Testis (tissue), 3 donors: ENCODE data around the gene DUSP8. TPM values are rescaled to one million over a fixed set of nuclear protein-coding genes. Genes with fewer than 3 reads are reported as not detected.

Source experiments
- DNase-seq: peaks from one replicate; pipeline ENCODE4 v3.0.0-alpha.2; 2019
- H3K27ac ChIP-seq, 2 donors: fragments of 200-600 bp; sonication (generic); one replicate each; pipeline ENCODE4 v1.5.1; 2019
- H3K27me3 ChIP-seq: fragments of 200-600 bp; sonication (generic); one replicate; pipeline ENCODE4 v1.5.1; 2019
- H3K36me3 ChIP-seq: fragments of 200-600 bp; sonication (generic); one replicate; pipeline ENCODE4 v1.5.1; 2017; ENCODE audit warnings: low read depth; ENCODE audit errors: missing control alignments
- H3K4me1 ChIP-seq: fragments of 200-600 bp; sonication (generic); one replicate; pipeline ENCODE4 v1.5.1; 2019
- H3K4me3 ChIP-seq, 2 donors: fragments of 200-600 bp; sonication (generic); one replicate each; pipeline ENCODE4 v1.5.1; 2017 to 2019
- H3K9me3 ChIP-seq: fragments of 200-600 bp; sonication (generic); one replicate; pipeline ENCODE4 v1.5.1; 2017
- CTCF ChIP-seq, 3 experiments: fragments of 450-650 bp in 2 of 3; fragments of 200-600 bp in 1 of 3; sonication (generic) in 1 of 3; IDR thresholded peaks; one replicate each; pipeline ENCODE4 v1.5.1; 2016 to 2019; ENCODE audit warnings: antibody characterized with exemption in 3 of 3, mild to moderate bottlenecking in 2 of 3, moderate library complexity in 1 of 3
- POLR2A ChIP-seq: fragments of 450-650 bp; IDR thresholded peaks from one replicate; pipeline ENCODE4 v1.6.1; 2017; ENCODE audit warnings: antibody characterized with exemption, mild to moderate bottlenecking, moderate library complexity
- WGBS, 2 donors: methylation state at CpG; one replicate each; pipeline ENCODE4 v1.1.5; 2018; 5-methylcytosine and 5-hydroxymethylcytosine counted together
- intact Hi-C: fragments of 100-400 bp; cut with DNase I; formaldehyde crosslinking; loops from one replicate; pipeline ENCODE4 v1.15.1; 2023; ENCODE audit warnings: low total_unique reads
- polyA plus RNA-seq: library from polyadenylated mRNA; stranded (reverse); fragments of 350-450 nt; fragmentation: Illumina TruSeq; extraction: RNeasy Lipid Tissue Mini Kit (QIAGEN cat#74804); gene quantifications from one replicate; pipeline ENCODE4 v1.2.3, GENCODE V29; 2014; ENCODE audit warnings: low read depth, low replicate concordance; ENCODE audit not compliant: insufficient read depth
- total RNA-seq, 2 donors: library from RNA; depleted of rRNA; stranded (reverse); fragments of >200 nt; gene quantifications; one replicate each; pipeline ENCODE4 v1.2.3, GENCODE V29; 2016

Gene DUSP8
- total and polyA plus RNA-seq, 3 donors from 2014 or later, result 7.0 to 14.4 (median 8.5) TPM

DNA sequence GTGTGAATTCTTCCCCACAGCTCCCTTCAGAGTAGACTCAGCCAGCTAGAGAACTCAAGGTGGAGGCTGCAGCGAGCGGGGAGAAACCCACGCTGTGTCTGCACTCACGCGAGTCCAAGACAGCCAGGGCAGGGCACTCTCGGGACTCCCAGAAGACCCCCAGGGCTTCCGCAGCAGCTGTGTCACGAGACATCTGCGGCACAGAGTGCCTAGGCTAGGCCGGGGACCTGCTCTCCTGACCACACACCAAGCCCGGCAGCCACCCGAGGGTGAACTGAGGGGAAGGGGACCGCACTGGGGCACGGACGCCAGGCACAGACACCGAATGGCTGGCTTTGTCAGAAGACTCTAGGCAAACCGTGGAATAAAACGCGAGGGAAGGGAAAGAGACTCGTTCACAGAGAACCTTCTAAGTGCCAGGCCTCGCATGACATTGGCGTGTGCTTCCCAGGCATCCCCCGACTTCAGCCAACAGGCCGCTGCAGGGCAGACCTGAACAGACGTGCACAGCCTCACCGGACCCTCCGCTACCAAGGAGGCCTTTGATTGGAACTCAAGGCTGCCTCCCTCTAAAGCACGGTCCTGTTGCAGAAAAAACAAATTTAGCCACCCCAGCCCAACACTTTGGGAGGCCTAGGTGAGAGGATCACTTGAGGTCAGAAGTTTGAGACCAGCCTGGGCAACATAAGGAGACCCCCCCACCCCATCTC lies 67.3 kb downstream of the DUSP8 start:
- H3K27me3 ChIP-seq, result no peaks in the 10 kb centered on the region
- H3K27ac ChIP-seq, result no peak overlapping the region
- WGBS, 2 donors, result 91 to 94% methylated on average over 14 to 28 of the region's 28 CpGs
- H3K4me3 ChIP-seq, result no peak overlapping the region
- DNase-seq, result no peak
- no peak for TF ChIP-seq POLR2A
- no peak for TF ChIP-seq CTCF (IDR thresholded peaks at IDR 0.05)
- intact Hi-C loops, result no loop called here
- no peaks in the 10 kb centered on the region for H3K9me3 ChIP-seq
- H3K4me1 ChIP-seq, result peaks cover 12% of the 10 kb centered on the region
- H3K36me3 ChIP-seq, result no peaks in the 10 kb centered on the region

GRCh38 chr11:1504138-1504537 lies 67.9 kb downstream of the DUSP8 start:
- Histone ChIP-seq H3K36me3 (no peaks in the 10 kb centered on the region), H3K27ac (no peak overlapping the region), H3K4me3 (no peak overlapping the region), H3K4me1 (peaks cover 12% of the 10 kb centered on the region), H3K27me3 (no peaks in the 10 kb centered on the region), H3K9me3 (no peaks in the 10 kb centered on the region)
- TF ChIP-seq CTCF (IDR thresholded peaks at IDR 0.05) (no peak), POLR2A (no peak)
- no peak for DNase-seq
- intact Hi-C loops, result no loop called here
- WGBS, 2 donors, result 71 to 94% methylated on average over 7 to 9 of the region's 9 CpGs

Other genes starting within 250 kb of the DUSP8 start
- gene BRSK2, start 182.3 kb downstream of the DUSP8 start, total RNA-seq, result 10 to 100 TPM; 49.1 to 52.3 TPM
- 24.7 TPM for gene BRSK2, start 182.3 kb downstream of the DUSP8 start, polyA plus RNA-seq
- 10 to 100 TPM; 46.8 to 57.7 TPM for gene MOB2, start 85.5 kb downstream of the DUSP8 start, total RNA-seq
- 41.5 TPM for gene MOB2, start 85.5 kb downstream of the DUSP8 start, polyA plus RNA-seq
- not detected for gene KRTAP5-1, start 13.0 kb upstream of the DUSP8 start, total RNA-seq
- gene KRTAP5-1, start 13.0 kb upstream of the DUSP8 start, polyA plus RNA-seq, result not detected
- gene KRTAP5-2, start 26.0 kb upstream of the DUSP8 start, total RNA-seq, result not detected
- gene KRTAP5-2, start 26.0 kb upstream of the DUSP8 start, polyA plus RNA-seq, result not detected
- gene KRTAP5-3, start 36.2 kb upstream of the DUSP8 start, total RNA-seq, result not detected
- not detected for gene KRTAP5-3, start 36.2 kb upstream of the DUSP8 start, polyA plus RNA-seq
- not detected for gene KRTAP5-4, start 49.9 kb upstream of the DUSP8 start, total RNA-seq
- not detected for gene KRTAP5-4, start 49.9 kb upstream of the DUSP8 start, polyA plus RNA-seq
- gene KRTAP5-5, start 57.5 kb upstream of the DUSP8 start, total RNA-seq, result not detected
- gene KRTAP5-5, start 57.5 kb upstream of the DUSP8 start, polyA plus RNA-seq, result not detected
- not detected for gene KRTAP5-6, start 124.9 kb upstream of the DUSP8 start, total RNA-seq
- gene KRTAP5-6, start 124.9 kb upstream of the DUSP8 start, polyA plus RNA-seq, result not detected
- 1 to 10 TPM; 6.0 to 9.6 TPM for gene IFITM10, start 178.3 kb upstream of the DUSP8 start, total RNA-seq
- gene IFITM10, start 178.3 kb upstream of the DUSP8 start, polyA plus RNA-seq, result 2.6 TPM
- 100 to 1,000 TPM; 522 to 897 TPM for gene CTSD, start 191.7 kb upstream of the DUSP8 start, total RNA-seq
- gene CTSD, start 191.7 kb upstream of the DUSP8 start, polyA plus RNA-seq, result 486 TPM